Fibroblast of lung (primary cell): ENCODE data around the gene OTUD7B. TPM values are rescaled to one million over a fixed set of nuclear protein-coding genes. Genes with fewer than 3 reads are reported as not detected.

Source experiments
- DNase-seq, 2 donors: peaks; one replicate each; pipeline versions ENCODE4 v3.0.0 to v3.0.0-alpha.2; 2010; ENCODE audit warnings: low read depth in 2 of 2
- H2AFZ ChIP-seq: 2 replicates; pipeline ENCODE4 v1.5.1; 2012; ENCODE audit warnings: low read length, control low read depth, inconsistent platforms
- H3K27ac ChIP-seq: 2 replicates; pipeline ENCODE4 v1.5.1; 2011; ENCODE audit warnings: low read length, control low read depth; ENCODE audit not compliant: insufficient read depth
- H3K27me3 ChIP-seq: 2 replicates; pipeline ENCODE4 v1.5.1; 2011; ENCODE audit warnings: mild to moderate bottlenecking, low read length; ENCODE audit not compliant: control insufficient read depth, insufficient read depth
- H3K36me3 ChIP-seq: 2 replicates; pipeline ENCODE4 v1.5.1; 2011; ENCODE audit warnings: low read length; ENCODE audit not compliant: control insufficient read depth, insufficient read depth
- H3K4me1 ChIP-seq: 2 replicates; pipeline ENCODE4 v1.5.1; 2011; ENCODE audit warnings: low read length; ENCODE audit not compliant: control insufficient read depth, insufficient read depth; ENCODE audit errors: extremely low read depth
- H3K4me2 ChIP-seq: 2 replicates; pipeline ENCODE4 v1.5.1; 2011; ENCODE audit warnings: low read length, control low read depth; ENCODE audit not compliant: insufficient read depth; ENCODE audit errors: extremely low read depth
- H3K4me3 ChIP-seq, 4 experiments: fragments of 200-600 bp in 1 of 4; sonication (generic) in 1 of 4; replicated peaks in 1 of 4; 2 replicates each; pipeline ENCODE4 v1.5.1; 2011 to 2016; ENCODE audit warnings: low read length in 4 of 4, low read depth in 3 of 4, mild to moderate bottlenecking in 3 of 4, control low read depth in 2 of 4, inconsistent platforms in 1 of 4, mixed read lengths in 1 of 4; ENCODE audit not compliant: insufficient read depth in 1 of 4; ENCODE audit errors: control extremely low read depth in 1 of 4
- H3K79me2 ChIP-seq: 2 replicates; pipeline ENCODE4 v1.5.1; 2012; ENCODE audit warnings: mild to moderate bottlenecking, low read length, inconsistent platforms; ENCODE audit not compliant: control insufficient read depth, insufficient read depth
- H3K9ac ChIP-seq: 2 replicates; pipeline ENCODE4 v1.5.1; 2011; ENCODE audit warnings: mild to moderate bottlenecking, low read length, control low read depth; ENCODE audit not compliant: insufficient read depth
- H3K9me3 ChIP-seq: 2 replicates; pipeline ENCODE4 v1.5.1; 2012; ENCODE audit warnings: low read depth, low read length; ENCODE audit not compliant: control insufficient read depth, insufficient read depth
- H4K20me1 ChIP-seq: 2 replicates; pipeline ENCODE4 v1.5.1; 2011; ENCODE audit warnings: low read length; ENCODE audit not compliant: control insufficient read depth, insufficient read depth; ENCODE audit errors: extremely low read depth
- EZH2 ChIP-seq: IDR thresholded peaks from 2 replicates; pipeline ENCODE4 v1.5.1; 2012; ENCODE audit warnings: low read length, control low read depth, mild to moderate bottlenecking; ENCODE audit errors: missing control alignments
- polyA plus RNA-seq, 2 donors: library from polyadenylated mRNA; depleted of rRNA in 1 of 2; stranded (reverse) in 1 of 2; unstranded in 1 of 2; fragments of >200 nt; gene quantifications; 2 replicates each; pipeline ENCODE4 v1.2.1, GENCODE V29; 2011 to 2012; ENCODE audit warnings: missing spikeins in 1 of 2
- total RNA-seq: library from RNA; depleted of rRNA; stranded (reverse); fragments of >200 nt; gene quantifications from 2 replicates; pipeline ENCODE4 v1.2.1, GENCODE V29; 2014
- TF ChIP-seq, protein P1 (sequence below), 2 donors: IDR thresholded peaks in 1 of 2; conservative IDR thresholded peaks in 1 of 2; 1 replicate in 1 of 2; 2 replicates in 1 of 2; pipeline ENCODE4 v1.5.1; 2011 to 2012; ENCODE audit warnings: low read length in 2 of 2, control low read depth in 1 of 2, inconsistent platforms in 1 of 2, low read depth in 1 of 2, mild to moderate bottlenecking in 1 of 2

Gene OTUD7B
- total and polyA plus RNA-seq, 2 donors (not counting 1 experiment from before 2014, with no cell fraction given): 10.1 to 17.3 TPM

DNA sequence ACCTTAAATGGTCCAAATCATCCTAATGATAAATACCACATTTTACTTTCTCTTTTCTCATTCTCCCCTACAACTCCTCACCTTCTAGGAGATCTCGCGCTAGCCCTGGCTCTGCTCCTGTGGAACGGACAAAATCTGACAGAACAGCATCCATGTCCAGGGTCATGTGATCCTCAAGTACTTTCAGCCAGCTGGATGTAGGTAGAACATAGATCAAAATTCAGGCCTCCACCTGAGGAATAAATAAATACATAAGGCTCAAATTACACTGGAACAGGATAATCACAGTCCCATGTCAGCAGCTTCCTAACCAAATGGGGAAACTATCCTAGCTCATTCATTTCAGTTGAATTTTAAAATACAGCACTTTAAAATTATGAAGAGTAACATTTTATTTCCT is 33.2 kb downstream of the OTUD7B start:
- Histone ChIP-seq H2AFZ (no peak overlapping the region), H3K36me3 (peaks cover 7% of the 10 kb centered on the region), H4K20me1 (peaks cover 3% of the 10 kb centered on the region), H3K4me2 (no peak overlapping the region), H3K9me3 (no peaks in the 10 kb centered on the region), H3K79me2 (peaks cover 26% of the 10 kb centered on the region), H3K27me3 (no peaks in the 10 kb centered on the region), H3K4me3 (no peak overlapping the region), H3K4me1 (peaks cover 2% of the 10 kb centered on the region), H3K9ac (no peak overlapping the region), H3K27ac (no peak overlapping the region)
- DNase-seq: no peak
- TF ChIP-seq, protein P1, sequence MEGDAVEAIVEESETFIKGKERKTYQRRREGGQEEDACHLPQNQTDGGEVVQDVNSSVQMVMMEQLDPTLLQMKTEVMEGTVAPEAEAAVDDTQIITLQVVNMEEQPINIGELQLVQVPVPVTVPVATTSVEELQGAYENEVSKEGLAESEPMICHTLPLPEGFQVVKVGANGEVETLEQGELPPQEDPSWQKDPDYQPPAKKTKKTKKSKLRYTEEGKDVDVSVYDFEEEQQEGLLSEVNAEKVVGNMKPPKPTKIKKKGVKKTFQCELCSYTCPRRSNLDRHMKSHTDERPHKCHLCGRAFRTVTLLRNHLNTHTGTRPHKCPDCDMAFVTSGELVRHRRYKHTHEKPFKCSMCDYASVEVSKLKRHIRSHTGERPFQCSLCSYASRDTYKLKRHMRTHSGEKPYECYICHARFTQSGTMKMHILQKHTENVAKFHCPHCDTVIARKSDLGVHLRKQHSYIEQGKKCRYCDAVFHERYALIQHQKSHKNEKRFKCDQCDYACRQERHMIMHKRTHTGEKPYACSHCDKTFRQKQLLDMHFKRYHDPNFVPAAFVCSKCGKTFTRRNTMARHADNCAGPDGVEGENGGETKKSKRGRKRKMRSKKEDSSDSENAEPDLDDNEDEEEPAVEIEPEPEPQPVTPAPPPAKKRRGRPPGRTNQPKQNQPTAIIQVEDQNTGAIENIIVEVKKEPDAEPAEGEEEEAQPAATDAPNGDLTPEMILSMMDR (conservative IDR thresholded peaks at IDR 0.05 in 1 of 2, IDR thresholded peaks at IDR 0.05 in 1 of 2; ENCODE audit: low read depth in 1 of 2, low read length in 2 of 2): no peak
- TF ChIP-seq EZH2: no peak

- TF ChIP-seq, protein P1 (conservative IDR thresholded peaks at IDR 0.05 in 1 of 2, IDR thresholded peaks at IDR 0.05 in 1 of 2; ENCODE audit: low read depth in 1 of 2, low read length in 2 of 2): no peak
- TF ChIP-seq EZH2: no peak
- no peak for DNase-seq
- no peak overlapping the region for H3K9ac ChIP-seq
- no peak overlapping the region for H3K4me3 ChIP-seq
- H2AFZ ChIP-seq: no peak overlapping the region
- no peak overlapping the region for H3K4me2 ChIP-seq
- peaks cover 7% of the 10 kb centered on the region for H3K36me3 ChIP-seq
- no peak overlapping the region for H3K27ac ChIP-seq
- no peaks in the 10 kb centered on the region for H3K9me3 ChIP-seq
- H3K27me3 ChIP-seq: no peaks in the 10 kb centered on the region
- peaks cover 3% of the 10 kb centered on the region for H3K79me2 ChIP-seq
- no peaks in the 10 kb centered on the region for H3K4me1 ChIP-seq
- H4K20me1 ChIP-seq: no peaks in the 10 kb centered on the region
These were observed 38.0 kb downstream of the OTUD7B start for GRCh38 chr1:149972547-149972946.

- TF ChIP-seq, protein P1 (conservative IDR thresholded peaks at IDR 0.05 in 1 of 2, IDR thresholded peaks at IDR 0.05 in 1 of 2; ENCODE audit: low read depth in 1 of 2, low read length in 2 of 2): no peak
- no peak for TF ChIP-seq EZH2
- no peak overlapping the region for H3K9ac ChIP-seq
- H3K79me2 ChIP-seq: no peaks in the 10 kb centered on the region
- no peaks in the 10 kb centered on the region for H3K27me3 ChIP-seq
- H3K9me3 ChIP-seq: no peaks in the 10 kb centered on the region
- no peak overlapping the region for H3K27ac ChIP-seq
- DNase-seq: no peak
- no peaks in the 10 kb centered on the region for H4K20me1 ChIP-seq
- no peak overlapping the region for H3K4me2 ChIP-seq
- peaks cover 6% of the 10 kb centered on the region for H3K36me3 ChIP-seq
- H2AFZ ChIP-seq: no peak overlapping the region
- H3K4me1 ChIP-seq: no peaks in the 10 kb centered on the region
- H3K4me3 ChIP-seq: no peak overlapping the region
These were observed 42.9 kb downstream of the OTUD7B start for GRCh38 chr1:149967646-149968045.
